ENCODE data around the gene CKB.

CKB gene

DNA sequence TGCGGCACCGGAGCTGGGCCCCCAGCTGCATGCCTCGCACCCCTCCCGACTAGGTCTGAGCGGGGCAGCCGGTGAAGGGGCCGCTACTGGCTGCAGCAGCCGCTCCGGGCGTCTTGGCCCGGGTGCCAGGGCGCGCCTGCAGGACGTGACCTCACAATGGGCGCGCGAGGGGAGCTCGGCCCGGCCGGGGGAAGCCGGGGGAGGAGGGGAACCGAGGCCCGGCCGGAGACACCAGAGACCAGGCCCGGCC lies 39.5 kb upstream of the CKB start:
- H3K4me3 ChIP-seq (ENCODE audit: low read depth, low read length) = peak overlapping the region; percentile 62
- TF ChIP-seq, protein P1, sequence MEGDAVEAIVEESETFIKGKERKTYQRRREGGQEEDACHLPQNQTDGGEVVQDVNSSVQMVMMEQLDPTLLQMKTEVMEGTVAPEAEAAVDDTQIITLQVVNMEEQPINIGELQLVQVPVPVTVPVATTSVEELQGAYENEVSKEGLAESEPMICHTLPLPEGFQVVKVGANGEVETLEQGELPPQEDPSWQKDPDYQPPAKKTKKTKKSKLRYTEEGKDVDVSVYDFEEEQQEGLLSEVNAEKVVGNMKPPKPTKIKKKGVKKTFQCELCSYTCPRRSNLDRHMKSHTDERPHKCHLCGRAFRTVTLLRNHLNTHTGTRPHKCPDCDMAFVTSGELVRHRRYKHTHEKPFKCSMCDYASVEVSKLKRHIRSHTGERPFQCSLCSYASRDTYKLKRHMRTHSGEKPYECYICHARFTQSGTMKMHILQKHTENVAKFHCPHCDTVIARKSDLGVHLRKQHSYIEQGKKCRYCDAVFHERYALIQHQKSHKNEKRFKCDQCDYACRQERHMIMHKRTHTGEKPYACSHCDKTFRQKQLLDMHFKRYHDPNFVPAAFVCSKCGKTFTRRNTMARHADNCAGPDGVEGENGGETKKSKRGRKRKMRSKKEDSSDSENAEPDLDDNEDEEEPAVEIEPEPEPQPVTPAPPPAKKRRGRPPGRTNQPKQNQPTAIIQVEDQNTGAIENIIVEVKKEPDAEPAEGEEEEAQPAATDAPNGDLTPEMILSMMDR (IDR thresholded peaks at IDR 0.05; ENCODE audit: control insufficient read depth, extremely low read depth, insufficient read depth) = no peak
- no peak for DNase-seq (ENCODE audit: low read depth)

DNA sequence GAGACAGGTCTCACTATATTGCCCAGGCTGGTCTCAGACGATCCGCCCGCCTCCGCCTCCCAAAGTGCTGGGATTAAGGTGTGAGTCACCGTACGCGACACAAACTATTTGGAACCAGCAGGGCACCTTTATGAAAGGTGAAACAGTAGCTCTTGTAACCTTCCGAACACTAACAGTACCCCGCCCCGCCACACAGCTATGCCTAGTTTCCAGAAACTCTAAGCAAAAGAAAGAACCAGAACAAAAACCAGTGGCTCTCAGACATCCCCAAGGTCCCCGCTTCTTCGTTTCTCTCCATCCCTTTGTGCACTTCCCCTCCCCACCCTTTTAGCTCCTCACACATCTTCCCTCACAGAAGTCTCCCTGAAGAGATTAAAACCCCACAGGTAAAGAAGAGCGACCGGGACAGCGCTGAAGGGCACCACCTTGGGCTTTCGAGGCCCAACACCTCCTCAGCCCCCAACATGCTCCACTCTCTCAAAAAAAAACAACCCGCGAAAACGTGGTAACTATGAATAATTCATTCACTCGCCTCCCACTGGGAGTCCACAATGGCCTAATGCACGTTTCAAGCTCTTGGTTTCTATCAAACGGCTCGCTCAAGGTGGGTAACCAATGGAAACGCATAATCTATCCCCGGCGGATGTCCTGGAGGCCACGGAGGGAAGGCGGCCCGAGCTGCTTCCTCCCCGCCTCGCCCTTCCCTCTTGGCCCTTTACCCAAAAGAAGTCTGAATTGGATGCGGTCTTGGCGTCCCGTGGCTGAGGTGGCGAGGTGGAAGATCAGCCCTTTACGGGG lies 39.0 kb upstream of the CKB start:
- TF ChIP-seq, protein P1 (IDR thresholded peaks at IDR 0.05; ENCODE audit: control insufficient read depth, extremely low read depth, insufficient read depth) = no peak
- no peak for DNase-seq (ENCODE audit: low read depth)
- peak overlapping the region; percentile 62 for H3K4me3 ChIP-seq (ENCODE audit: low read depth, low read length)

DNA sequence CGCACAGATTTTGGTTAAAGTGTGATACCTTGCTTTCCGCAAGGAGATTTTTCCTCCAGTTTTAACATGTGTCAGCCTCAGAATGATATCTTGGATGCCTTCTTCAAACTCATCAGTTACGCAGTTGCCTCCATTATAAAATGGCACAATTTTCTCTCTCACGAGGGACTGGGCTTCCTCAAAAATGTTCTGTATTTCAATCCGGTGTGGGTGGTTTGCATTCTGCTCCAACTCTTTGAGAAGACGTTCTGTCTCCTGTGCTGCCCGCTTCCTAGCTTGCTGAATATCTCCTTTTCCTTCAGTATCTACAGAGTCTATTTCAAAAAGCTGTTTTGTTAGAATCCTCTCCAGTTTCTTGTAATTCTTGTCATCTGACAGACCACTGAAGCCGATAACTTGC lies 38.1 kb upstream of the CKB start:
- DNase-seq (ENCODE audit: low read depth) = no peak
- TF ChIP-seq, protein P1 (IDR thresholded peaks at IDR 0.05; ENCODE audit: control insufficient read depth, extremely low read depth, insufficient read depth) = no peak
- peak overlapping the region; percentile 62 for H3K4me3 ChIP-seq (ENCODE audit: low read depth, low read length)

DNA sequence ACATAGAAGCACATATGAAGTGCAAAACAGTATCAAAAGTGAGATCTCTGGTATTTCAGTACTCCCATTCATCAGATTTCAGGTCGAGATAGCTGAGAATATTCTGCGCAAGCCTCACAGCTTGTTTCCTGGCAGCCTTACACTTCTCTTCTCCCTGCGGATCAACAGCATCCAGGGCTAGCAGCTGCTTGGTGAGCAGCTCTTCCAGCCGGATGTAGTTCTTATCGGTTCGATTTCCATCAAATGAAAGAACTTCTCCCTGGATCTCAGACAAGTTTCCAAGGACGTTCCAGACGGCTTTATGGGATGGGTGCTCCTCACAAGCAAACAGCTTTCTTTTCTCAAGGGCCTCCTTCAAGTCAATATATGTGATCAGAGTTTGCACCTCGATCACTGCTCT lies 37.1 kb upstream of the CKB start:
- TF ChIP-seq, protein P1 (IDR thresholded peaks at IDR 0.05; ENCODE audit: control insufficient read depth, extremely low read depth, insufficient read depth) = no peak
- no peak for DNase-seq (ENCODE audit: low read depth)
- no peak overlapping the region for H3K4me3 ChIP-seq (ENCODE audit: low read depth, low read length)

DNA sequence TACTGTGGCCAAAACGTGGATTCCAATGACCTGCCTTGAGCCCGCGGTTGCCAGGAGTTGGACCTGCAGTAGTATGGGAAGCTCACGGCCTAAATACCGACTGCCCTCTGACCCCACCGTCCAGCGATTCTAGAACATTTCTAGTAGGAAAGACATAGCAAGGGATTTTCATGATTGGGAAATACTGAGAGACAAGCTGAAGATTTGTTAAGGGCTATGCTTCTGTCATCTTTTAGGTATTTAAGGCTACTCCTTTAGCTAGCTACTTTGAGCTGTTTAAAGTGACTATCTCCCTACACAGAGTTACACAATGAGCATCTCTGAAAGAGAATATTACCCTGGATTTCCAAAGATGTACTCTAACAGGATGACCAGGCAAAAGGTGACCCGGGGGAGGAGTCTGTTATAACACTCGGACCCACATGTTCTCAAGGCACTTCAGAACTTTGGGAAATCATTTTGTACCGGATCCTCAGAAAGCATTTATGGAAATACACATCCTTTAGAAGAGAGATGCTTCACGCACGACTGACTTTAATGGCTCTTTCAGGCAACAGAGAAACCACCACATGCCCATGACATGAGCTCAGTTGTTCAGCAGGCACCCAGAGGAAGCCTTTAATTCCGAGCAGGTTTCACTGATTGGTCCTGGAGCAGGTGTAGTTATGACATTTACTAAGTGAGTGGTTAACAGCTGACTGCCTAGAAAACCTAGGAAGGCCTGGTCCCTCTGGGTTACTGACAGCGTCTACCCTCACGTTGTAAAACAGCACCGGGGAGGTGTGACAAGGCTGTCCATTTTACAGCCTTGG lies 35.6 kb upstream of the CKB start:
- H3K4me3 ChIP-seq (ENCODE audit: low read depth, low read length) = no peak overlapping the region
- no peak for DNase-seq (ENCODE audit: low read depth)
- TF ChIP-seq, protein P1 (IDR thresholded peaks at IDR 0.05; ENCODE audit: control insufficient read depth, extremely low read depth, insufficient read depth) = no peak

DNA sequence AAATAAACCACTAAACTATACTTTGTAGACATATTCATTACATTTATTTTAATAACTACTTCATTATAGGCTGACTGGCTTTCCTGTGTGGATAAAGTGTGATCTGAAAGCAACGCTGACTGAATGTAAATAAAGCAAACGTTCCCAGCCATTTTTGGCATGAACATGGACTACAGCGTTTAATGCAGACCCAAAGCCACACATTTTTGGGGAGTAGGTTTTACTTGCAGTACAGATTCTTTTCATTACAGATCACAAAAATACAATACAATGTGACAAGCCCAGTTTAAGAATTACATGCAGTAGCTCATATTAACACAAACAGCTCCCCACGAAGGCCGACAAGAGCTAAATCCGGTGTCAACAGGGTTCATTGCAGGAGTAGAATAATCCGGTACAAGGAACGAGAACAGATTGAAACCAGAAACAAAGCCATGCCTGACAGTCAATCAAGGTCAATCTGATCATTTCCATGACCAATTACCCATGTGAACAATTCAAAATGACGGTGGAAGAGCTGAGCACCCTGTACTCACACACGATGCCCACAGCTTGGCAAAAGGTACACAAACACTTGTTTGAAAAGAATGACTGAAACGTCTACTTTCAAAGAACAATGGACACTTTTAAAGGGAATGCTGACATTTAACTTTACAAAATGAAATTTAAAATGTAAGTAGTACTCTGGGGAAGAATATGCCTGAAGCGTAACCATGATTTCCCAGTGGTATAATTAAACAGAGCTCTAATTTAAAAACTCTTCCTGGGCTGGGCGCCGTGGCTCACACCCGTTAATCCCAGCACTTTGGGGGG lies 34.5 kb upstream of the CKB start:
- no peak for DNase-seq (ENCODE audit: low read depth)
- TF ChIP-seq, protein P1 (IDR thresholded peaks at IDR 0.05; ENCODE audit: control insufficient read depth, extremely low read depth, insufficient read depth) = no peak
- H3K4me3 ChIP-seq (ENCODE audit: low read depth, low read length) = no peak overlapping the region
